ENCODE results near the gene EPS15. TPM values are rescaled to one million over a fixed set of nuclear protein-coding genes. Genes with fewer than 3 reads are reported as not detected.

The EPS15 gene
- total RNA-seq, 8 experiments from 2014 or later, result 35.2 to 230 (median 119) TPM

- in situ Hi-C loops (cut with MboI; ENCODE audit: low pct_unique_long_range_greater_than_20kb in 2 of 9, low sequenced_read_pairs in 9 of 9, unreplicated experiment in 9 of 9), result loop anchor here in 1 of 9 experiments (25.0 kb wide), 1 partner anchor 201 kb away; no protein-coding TSS in a partner anchor
- WGBS, 10 experiments, result 40 to 100% (median 83%) methylated on average over 1 to 4 of the region's 4 CpGs; no CpG with 5 or more reads in 4 of the 10 experiments
- H3K4me3 ChIP-seq, result no peak overlapping the region
- H3K4me1 ChIP-seq (replicated peaks in 1 of 2), result peaks cover 0 to under 1% of the 10 kb centered on the region in 2 donors
- H3K27ac ChIP-seq, result no peak overlapping the region
- no peak for ATAC-seq (replicated peaks in 6 of 8)
Observed at GRCh38 chr1:51336711-51337110, 182.4 kb downstream of the EPS15 start.

DNA sequence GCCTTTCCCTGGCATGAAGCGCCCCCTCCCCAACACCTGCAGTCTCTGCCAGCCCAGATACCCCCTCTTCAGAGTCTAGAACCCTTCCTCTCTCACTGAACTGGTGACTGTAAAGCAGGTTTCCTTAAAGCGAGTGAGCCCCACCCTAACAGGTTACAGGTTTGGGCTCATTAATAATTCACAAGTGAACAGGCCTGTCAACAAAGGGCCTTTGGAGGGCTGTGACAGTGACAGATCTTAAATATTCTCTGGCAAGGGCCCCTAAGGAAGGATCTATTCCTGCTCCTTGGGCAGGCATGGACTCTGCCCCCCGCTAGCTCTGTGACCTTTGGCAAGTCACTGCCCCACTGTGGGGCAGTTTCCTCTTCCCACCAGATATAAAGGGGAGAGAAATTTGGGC lies 183.1 kb downstream of the EPS15 start:
- in situ Hi-C loops (cut with MboI; ENCODE audit: low pct_unique_long_range_greater_than_20kb in 2 of 9, low sequenced_read_pairs in 9 of 9, unreplicated experiment in 9 of 9), result loop anchor here in 1 of 9 experiments (25.0 kb wide), 1 partner anchor 201 kb away; no protein-coding TSS in a partner anchor
- 50 to 95% (median 68%) methylated on average over 1 to 2 of the region's 3 CpGs; no CpG with 5 or more reads in 4 of the 10 experiments for whole genome bisulfite sequencing, 10 experiments
- ATAC-seq (replicated peaks in 6 of 8), result no peak
- Histone ChIP-seq H3K27ac (no peak overlapping the region), H3K4me1 (replicated peaks in 1 of 2) (peaks cover 7 to 8% of the 10 kb centered on the region in 2 donors), H3K4me3 (no peak overlapping the region)

DNA sequence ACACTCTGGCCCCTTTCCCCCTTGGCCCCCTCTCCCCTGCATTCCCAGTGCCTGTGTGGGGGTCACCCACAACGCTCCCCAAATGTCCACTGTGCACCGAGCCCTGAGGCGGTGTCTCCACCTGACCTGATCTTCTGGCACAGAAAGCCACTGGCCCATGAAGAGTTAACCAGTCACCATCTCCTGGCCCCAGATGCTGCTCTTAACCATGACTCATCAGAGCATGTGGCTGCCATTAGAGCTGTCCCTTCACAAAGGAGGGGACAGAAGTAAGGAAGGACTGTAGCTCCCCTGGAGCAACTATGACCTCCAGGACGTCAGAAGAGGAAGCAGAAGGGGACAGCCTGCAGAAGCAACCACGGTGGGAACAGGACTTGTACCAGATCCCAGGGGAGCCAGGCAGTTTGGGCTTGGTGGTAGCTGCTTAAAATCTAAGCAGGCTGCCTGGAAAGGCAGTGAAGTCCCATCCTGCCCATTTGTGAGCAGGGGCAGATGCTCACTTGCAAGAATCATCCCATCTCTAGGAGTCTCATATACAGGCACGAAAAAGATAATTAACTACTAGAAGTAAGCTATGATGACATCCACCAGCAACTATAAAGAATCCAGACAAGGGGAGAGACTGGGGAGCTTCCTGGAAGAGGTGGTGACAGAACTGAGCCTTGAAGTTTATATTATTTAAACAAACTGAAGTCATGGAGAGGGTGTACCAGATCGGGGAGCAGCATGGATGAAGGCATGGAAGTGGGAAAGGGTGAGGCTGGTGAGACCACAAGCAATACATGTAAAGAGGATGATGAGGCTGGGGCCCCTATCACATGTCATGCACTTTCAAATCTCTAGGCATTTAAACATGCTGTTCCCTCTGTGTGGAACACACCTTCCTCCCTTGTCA lies 187.6 kb downstream of the EPS15 start:
- ATAC-seq (replicated peaks in 6 of 8), result peak; percentile 54 to 90 (median 82)
- Histone ChIP-seq H3K27ac (peak overlapping the region; percentile 32 to 49), H3K4me3 (peak overlapping the region in 2 of 5 donors; percentile 39 to 41), H3K4me1 (replicated peaks in 1 of 2) (peaks cover 14% of the 10 kb centered on the region in 2 donors)
- in situ Hi-C loops (cut with MboI; ENCODE audit: low pct_unique_long_range_greater_than_20kb in 2 of 9, low sequenced_read_pairs in 9 of 9, unreplicated experiment in 9 of 9), result loop anchor here in 1 of 9 experiments (25.0 kb wide), 1 partner anchor 206 kb away; no protein-coding TSS in a partner anchor
- 0 to 67% (median 32%) methylated on average over 1 to 4 of the region's 7 CpGs; no CpG with 5 or more reads in 1 of the 10 experiments for WGBS, 10 experiments

- 0 to 53% methylated on average over 1 to 3 of the region's 87 CpGs; no CpG with 5 or more reads in 8 of the 10 experiments for WGBS, 10 experiments
- H3K27ac ChIP-seq, result peak within 1 kb of the TSS; percentile 32 to 49
- H3K4me1 ChIP-seq (replicated peaks in 1 of 2), result peaks cover 14 to 16% of the 10 kb centered on the region in 2 donors
- peak; percentile 6 to 62 (median 42) for ATAC-seq (replicated peaks in 6 of 8)
- in situ Hi-C loops (cut with MboI; ENCODE audit: low pct_unique_long_range_greater_than_20kb in 2 of 9, low sequenced_read_pairs in 9 of 9, unreplicated experiment in 9 of 9), result loop anchor here in 1 of 9 experiments (25.0 kb wide), 1 partner anchor 207 kb away; no protein-coding TSS in a partner anchor
- peak within 1 kb of the TSS; percentile 27 to 41 (median 39) for H3K4me3 ChIP-seq
Observed at GRCh38 chr1:51330331-51331201, 188.5 kb downstream of the EPS15 start, which contains the start of gene TTC39A. Gene TTC39A (minus strand): TSS chr1:51330562. CDS start chr1:51330477, 85 bp downstream.

DNA sequence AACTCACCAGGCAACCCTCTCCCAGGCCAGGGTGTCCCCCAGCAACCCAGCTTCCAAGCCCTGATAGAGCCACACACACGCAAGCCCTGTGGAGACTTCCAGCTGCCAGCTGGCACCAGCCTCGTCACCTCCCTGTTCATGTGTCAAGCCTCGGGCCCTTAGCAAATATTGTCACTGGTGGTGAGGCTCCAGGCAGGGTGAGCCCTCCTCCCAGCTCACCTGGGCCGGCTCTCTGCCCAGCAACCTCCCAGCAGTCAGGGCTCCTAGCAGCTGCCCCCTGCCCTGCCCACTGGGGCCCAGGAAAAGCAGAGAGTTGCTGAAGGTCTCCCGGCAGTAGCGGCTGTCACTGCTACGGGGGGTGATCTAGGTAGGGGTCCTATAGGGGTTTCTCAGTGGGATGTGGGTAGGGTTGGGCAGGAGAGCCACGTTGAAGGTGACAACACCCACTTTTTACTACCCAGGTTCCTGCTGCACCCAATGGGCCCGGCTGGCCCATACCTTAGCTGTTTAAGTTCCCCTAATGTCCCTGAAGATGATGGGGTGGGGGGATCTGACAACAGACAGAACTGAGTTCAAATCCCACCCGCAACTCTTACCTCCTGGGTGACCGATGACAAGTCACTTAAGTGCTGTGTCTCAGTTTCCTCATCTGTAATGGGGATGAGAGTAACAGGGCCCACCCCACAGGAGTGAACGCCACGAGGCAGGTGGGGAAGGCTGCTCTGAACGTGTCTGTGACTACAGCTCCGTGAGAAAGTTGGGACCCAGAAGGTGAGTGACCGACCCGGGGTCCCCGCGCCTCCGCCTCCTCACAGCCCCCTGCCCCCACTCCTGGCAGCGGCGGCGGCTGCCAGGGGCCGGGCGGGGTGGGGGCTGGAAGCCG lies 189.4 kb downstream of the EPS15 start:
- 30 to 100% (median 87%) methylated on average over 2 to 10 of the region's 26 CpGs; no CpG with 5 or more reads in 3 of the 10 experiments for WGBS, 10 experiments
- H3K4me1 ChIP-seq (replicated peaks in 1 of 2), result peaks cover 14 to 16% of the 10 kb centered on the region in 2 donors
- H3K4me3 ChIP-seq, result peak overlapping the region; percentile 27 to 41 (median 39)
- H3K27ac ChIP-seq, result no peak overlapping the region
- ATAC-seq (replicated peaks in 6 of 8), result peak in 2 of 8 experiments; percentile 4 to 66
- in situ Hi-C loops (cut with MboI; ENCODE audit: low pct_unique_long_range_greater_than_20kb in 2 of 9, low sequenced_read_pairs in 9 of 9, unreplicated experiment in 9 of 9), result loop anchor here in 1 of 9 experiments (25.0 kb wide), 1 partner anchor 208 kb away; no protein-coding TSS in a partner anchor

GRCh38 chr1:51328926-51329325 lies 190.1 kb downstream of the EPS15 start:
- in situ Hi-C loops (cut with MboI; ENCODE audit: low pct_unique_long_range_greater_than_20kb in 2 of 9, low sequenced_read_pairs in 9 of 9, unreplicated experiment in 9 of 9), result loop anchor here in 1 of 9 experiments (25.0 kb wide), 1 partner anchor 208 kb away; no protein-coding TSS in a partner anchor
- no peak for ATAC-seq (replicated peaks in 6 of 8)
- no peak overlapping the region for H3K4me3 ChIP-seq
- H3K4me1 ChIP-seq (replicated peaks in 1 of 2), result peaks cover 14 to 16% of the 10 kb centered on the region in 2 donors
- WGBS, 10 experiments, result 93 to 100% (median 95%) methylated on average over 2 to 3 of the region's 4 CpGs; no CpG with 5 or more reads in 5 of the 10 experiments
- no peak overlapping the region for H3K27ac ChIP-seq

DNA sequence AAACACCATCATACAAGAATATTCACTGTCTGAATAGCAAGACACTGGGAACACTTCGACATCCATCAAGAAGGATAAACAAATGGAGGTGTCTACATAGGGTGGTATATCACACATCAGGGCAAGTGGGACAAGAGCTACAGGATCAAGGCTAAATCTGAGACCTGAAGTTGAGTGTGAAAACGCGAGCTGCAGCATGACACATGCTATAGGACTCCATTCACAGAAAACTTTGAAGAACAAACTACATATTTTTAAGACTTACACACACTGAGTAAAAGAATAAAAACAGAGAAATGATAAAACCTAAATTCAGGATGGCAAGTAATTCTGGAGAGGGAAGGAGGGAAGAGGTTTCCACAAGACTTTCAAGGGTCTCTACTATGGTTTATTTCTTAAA lies 190.8 kb downstream of the EPS15 start:
- no peak overlapping the region for H3K27ac ChIP-seq
- WGBS, 10 experiments, result 41 to 100% (median 84%) methylated on average over 1 to 3 of the region's 3 CpGs; no CpG with 5 or more reads in 1 of the 10 experiments
- peaks cover 14 to 16% of the 10 kb centered on the region in 2 donors for H3K4me1 ChIP-seq (replicated peaks in 1 of 2)
- no peak overlapping the region for H3K4me3 ChIP-seq
- in situ Hi-C loops (cut with MboI; ENCODE audit: low pct_unique_long_range_greater_than_20kb in 2 of 9, low sequenced_read_pairs in 9 of 9, unreplicated experiment in 9 of 9), result loop anchor here in 1 of 9 experiments (25.0 kb wide), 1 partner anchor 209 kb away; no protein-coding TSS in a partner anchor
- no peak for ATAC-seq (replicated peaks in 6 of 8)

DNA sequence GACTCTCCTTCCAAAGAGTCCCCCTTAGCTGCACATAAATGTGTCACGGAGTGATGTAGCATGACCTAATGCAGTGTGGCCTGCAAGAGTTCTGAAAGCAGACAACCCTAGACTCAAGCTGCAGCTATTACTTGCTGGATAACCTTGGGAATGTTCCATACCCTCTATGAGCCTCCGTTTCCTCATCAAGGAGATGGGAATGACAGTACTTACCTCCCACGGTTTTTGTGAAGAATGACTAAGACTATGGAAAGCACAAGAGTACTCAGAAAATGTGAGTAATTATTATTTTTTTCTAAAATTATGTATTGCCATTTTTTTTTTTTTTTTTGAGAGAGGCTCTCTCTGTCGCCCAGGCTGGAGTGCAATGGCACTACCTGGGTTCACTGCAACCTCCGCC lies 191.7 kb downstream of the EPS15 start:
- in situ Hi-C loops (cut with MboI; ENCODE audit: low pct_unique_long_range_greater_than_20kb in 2 of 9, low sequenced_read_pairs in 9 of 9, unreplicated experiment in 9 of 9), result loop anchor here in 1 of 9 experiments (25.0 kb wide), 1 partner anchor 210 kb away; no protein-coding TSS in a partner anchor
- Histone ChIP-seq H3K27ac (no peak overlapping the region), H3K4me1 (replicated peaks in 1 of 2) (peaks cover 14 to 16% of the 10 kb centered on the region in 2 donors), H3K4me3 (no peak overlapping the region)
- no peak for ATAC-seq (replicated peaks in 6 of 8)
- WGBS, 10 experiments, result 48 to 95% (median 82%) methylated on average over 2 to 5 of the region's 5 CpGs; no CpG with 5 or more reads in 1 of the 10 experiments

- H3K4me1 ChIP-seq (replicated peaks in 1 of 2), result peaks cover 14 to 16% of the 10 kb centered on the region in 2 donors
- no peak overlapping the region for H3K4me3 ChIP-seq
- in situ Hi-C loops (cut with MboI; ENCODE audit: low pct_unique_long_range_greater_than_20kb in 2 of 9, low sequenced_read_pairs in 9 of 9, unreplicated experiment in 9 of 9), result loop anchor here in 1 of 9 experiments (25.0 kb wide), 1 partner anchor 210 kb away; no protein-coding TSS in a partner anchor
- WGBS, 10 experiments, result 80 to 100% (median 100%) methylated on average over 1 to 5 of the region's 8 CpGs; no CpG with 5 or more reads in 5 of the 10 experiments
- H3K27ac ChIP-seq, result no peak overlapping the region
- no peak for ATAC-seq (replicated peaks in 6 of 8)
Observed at GRCh38 chr1:51326839-51327238, 192.2 kb downstream of the EPS15 start.

- no peak overlapping the region for H3K4me3 ChIP-seq
- peaks cover 8 to 9% of the 10 kb centered on the region in 2 donors for H3K4me1 ChIP-seq (replicated peaks in 1 of 2)
- in situ Hi-C loops (cut with MboI; ENCODE audit: low pct_unique_long_range_greater_than_20kb in 2 of 9, low sequenced_read_pairs in 9 of 9, unreplicated experiment in 9 of 9), result loop anchor here in 1 of 9 experiments (25.0 kb wide), 1 partner anchor 211 kb away; no protein-coding TSS in a partner anchor
- no peak overlapping the region for H3K27ac ChIP-seq
- WGBS, 10 experiments, result 65 to 100% (median 83%) methylated on average over 1 to 12 of the region's 16 CpGs; no CpG with 5 or more reads in 3 of the 10 experiments
- peak in 1 of 8 experiments; percentile 7 for ATAC-seq (replicated peaks in 6 of 8)
Observed at GRCh38 chr1:51325878-51326755, 192.9 kb downstream of the EPS15 start.

Measured in motor neuron (in vitro differentiated cells).